Ureter (tissue), 1 donor: ENCODE data around the gene FAR2. TPM values are rescaled to one million over a fixed set of nuclear protein-coding genes. Genes with fewer than 3 reads are reported as not detected.
"Not testable (repeated sequence)": the region's sequence is repeated elsewhere in the genome, so short reads cannot be mapped to it uniquely, and the experiment has no call there.

ENCODE experiments used
- DNase-seq: peaks from one replicate; pipeline ENCODE4 v3.0.0-alpha.2; 2020; ENCODE audit warnings: low spot score
- total RNA-seq: library from RNA; stranded (reverse); gene quantifications from one replicate; pipeline ENCODE4 v1.2.4, GENCODE V29; 2023
- donor health status: DM: yes; HTN: yes; CAD: no.

The FAR2 gene
- total RNA-seq, 1 donor from 2014 or later, result 10.1 TPM

DNA sequence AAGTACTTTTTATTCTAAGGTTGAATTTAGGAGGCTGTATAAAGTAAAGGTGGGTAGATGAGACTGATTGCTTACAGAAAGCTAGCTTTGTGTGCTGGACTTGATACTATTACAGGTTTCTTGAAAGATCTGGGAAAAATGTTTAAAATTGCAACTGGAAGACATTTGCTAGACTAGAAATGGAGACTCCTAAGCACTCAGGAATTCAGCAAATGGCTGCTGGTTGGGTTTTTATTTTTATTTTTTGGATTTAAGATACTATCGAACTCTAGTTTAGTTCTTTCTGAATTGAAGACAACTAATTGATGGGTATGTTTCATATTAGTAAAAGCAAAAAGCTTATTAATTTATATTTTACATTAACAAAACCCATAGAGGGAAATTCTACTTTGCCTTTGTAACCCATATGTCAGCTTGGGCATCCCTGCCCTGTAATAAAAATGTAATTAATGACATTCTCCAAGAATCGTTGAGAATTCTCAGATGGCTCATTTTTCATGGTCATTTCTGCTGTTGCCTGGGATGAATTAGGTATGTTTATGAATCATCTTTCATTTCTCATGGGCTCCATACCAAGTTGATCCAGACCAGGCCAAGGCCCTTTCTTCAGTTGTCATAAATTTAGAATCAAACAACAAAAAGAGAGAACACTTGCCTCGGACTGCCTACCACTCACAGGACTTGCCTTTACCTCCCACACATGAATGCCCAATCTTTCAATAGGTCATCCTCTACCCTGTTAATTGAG lies 129.8 kb downstream of the FAR2 start:
- no peak for DNase-seq

DNA sequence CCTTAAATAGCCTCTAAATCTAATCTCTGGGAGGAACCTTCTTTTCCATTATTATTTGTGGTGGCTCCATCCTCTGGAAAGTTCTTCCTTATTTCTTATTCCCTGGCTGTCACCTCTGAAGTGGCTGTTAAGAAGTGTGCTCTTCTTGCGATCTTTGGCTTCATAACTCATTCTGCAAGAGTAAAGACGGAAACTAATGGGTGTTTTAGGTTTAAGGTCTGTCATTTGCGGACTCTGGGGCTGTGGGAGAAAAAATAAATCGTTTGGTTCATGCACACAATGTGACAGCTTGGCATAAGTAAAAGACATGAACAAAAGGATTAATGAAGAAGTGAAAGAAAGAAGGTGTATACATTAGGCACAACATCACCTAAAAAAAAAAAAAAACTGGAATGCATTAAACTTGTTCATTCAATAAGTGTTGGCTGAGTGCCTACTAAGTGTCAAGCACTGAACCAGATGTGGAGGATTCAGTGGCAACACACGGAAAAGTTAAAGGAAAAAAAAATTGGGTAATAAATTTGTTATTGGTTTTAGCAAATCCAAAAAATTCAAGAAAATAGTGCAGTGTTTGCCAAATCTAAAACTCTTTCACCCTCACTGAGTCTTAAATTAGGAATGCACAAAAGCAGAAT lies 132.4 kb downstream of the FAR2 start:
- DNase-seq, result no peak

DNA sequence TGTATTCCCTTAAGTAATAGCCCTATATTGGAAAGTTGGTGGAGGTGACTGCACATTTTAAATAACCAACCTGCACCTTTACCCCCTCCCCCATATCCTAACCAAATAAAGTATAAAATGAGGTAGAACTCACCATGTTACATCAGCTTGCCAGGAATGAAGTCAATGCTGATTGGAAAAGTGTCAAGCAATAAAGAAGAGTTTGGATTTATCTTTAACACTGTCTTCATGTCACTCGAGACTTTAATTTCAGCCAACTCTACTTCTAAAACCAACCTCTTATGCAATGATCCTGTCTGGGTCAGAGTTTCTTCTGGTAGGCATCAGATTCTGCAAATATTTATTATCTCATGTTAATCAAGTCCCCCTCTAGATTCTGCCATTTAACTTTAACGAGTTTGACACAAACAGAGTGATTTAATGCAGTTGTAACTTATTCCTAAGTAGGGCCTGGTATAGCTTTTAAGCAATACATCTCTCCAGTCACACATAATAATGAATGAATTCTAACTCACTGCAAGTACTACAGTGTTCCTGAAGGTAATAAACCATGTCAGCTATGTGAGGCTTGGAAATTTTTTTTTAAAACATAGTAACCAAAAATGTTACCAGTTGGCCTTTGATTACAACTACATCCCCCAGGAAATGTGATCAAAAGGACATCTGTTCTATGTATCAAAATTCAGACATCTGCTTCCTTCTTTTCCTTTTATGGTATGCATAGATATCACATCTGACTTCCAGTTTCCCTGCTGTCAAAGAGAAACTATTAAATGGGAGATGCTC lies 133.1 kb downstream of the FAR2 start:
- DNase-seq, result no peak

DNA sequence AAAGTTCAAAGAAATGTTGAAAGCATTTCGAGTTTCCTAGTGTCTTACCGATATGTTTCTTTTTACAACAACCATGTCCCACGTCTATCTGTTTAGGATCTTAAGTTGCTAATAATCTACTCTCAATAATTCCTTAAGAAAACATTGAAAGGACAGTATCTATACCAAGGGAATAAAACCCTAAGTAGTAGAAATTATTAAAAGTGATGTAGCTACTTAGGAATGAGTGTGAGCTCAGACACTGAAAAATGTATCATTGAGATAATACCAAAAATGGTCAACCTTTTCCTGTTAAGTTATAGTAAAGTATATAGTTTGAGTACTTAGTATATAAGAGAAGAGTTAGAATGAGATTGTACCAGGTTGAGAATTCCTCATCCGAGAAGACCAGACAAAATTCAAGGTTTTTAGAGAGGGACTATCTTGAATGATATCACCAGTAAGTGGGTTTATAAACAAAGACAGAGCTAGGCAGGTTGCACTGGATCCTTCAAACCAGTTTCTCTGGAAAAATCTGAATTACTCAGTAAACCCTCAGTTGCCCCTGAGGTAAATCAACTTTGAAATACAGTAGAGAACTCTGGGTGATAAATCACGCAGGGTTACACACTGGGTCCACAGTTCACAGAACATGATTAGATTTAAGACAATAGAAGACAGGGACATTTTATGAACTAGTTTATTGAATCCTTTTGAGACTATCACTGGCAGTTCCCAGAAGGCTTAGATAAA lies 135.1 kb downstream of the FAR2 start:
- no peak for DNase-seq

DNA sequence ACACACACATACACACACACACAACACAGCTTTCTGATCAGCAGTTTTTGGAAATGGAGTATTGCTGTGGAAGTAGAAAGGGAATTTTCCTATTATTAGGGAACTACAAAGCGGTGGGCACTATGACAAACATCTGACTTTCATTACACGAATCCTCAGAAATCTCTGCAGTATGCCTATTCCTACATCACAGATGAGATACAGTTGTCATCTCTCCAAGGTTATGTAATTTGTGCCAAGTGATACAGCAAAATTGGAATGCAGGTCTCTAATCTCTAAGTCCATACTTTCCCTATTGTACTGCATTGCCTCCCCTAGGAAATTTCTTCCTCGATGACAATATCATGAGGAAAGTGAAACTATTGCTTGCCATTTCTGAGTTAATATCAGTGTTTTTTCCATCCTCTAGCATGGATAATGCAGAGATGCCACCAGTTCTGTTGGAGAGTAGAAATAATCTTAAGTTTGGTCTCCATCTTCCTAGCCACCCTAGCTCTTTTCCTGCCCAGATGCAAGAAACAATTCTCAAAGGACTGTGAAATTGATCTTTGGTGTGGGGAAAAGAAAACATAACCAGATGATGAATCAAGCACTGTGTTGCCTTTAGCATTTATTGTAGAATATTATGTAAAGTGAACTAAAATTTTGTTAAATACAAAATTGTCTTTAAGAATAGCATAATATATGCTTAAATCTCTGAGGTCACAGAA lies 137.2 kb downstream of the FAR2 start:
- DNase-seq, result no peak

DNA sequence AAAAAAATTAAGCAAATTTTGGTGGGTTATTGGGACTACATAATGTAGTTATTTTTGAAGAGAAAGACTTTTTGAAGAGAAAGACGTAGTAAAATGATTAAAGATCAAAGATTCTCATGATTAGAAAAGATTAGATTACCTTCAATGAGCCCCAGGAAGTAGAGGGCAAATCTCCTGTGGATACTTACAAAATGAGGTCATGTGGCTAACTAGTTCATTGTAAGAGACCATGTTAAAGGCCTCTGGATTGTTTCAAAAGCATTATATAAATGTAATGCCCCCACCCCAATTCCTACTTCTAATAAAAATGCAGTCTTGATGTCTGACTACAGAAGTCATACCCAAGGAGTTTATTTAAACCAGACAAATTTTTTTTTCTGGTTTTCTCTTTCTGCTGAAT lies 138.5 kb downstream of the FAR2 start:
- no peak for DNase-seq

DNA sequence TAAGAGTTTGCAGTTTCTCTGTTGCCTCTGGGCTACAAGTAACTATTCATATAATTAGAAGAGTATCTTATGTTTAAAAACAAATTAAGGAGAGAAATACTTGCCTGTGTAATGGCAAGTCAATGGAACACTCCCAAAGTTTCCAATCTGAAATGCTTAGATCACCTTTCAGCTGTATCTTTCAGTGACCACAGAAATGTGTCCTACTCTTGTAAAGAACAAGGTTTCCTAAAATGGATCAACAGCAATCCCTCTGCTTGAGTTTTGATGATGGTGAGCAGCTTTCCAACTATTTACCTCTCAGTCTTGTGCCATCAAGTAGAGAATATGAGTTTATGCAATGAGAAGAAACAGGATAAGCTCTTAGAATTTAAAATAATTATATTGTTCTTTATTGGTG lies 139.0 kb downstream of the FAR2 start:
- DNase-seq, result no peak

DNA sequence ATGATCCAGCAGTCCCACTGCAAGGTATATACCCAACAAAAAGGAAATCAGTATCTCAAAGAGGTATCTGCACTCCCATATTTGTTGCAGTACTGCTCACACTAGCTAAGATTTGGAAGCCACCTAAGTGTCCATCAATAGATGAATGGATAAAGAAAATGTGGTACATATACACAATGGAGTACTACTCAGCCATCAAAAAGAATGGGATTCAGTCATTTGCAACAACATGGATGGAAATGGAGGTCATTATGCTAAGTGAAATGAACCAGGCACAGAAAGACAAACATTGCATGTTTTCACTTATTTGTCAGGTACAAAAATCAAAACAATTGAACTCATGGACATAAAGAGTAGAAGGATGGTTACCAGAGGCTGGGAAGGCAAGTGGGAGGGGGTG lies 141.4 kb downstream of the FAR2 start:
- not testable (repeated sequence) for DNase-seq

DNA sequence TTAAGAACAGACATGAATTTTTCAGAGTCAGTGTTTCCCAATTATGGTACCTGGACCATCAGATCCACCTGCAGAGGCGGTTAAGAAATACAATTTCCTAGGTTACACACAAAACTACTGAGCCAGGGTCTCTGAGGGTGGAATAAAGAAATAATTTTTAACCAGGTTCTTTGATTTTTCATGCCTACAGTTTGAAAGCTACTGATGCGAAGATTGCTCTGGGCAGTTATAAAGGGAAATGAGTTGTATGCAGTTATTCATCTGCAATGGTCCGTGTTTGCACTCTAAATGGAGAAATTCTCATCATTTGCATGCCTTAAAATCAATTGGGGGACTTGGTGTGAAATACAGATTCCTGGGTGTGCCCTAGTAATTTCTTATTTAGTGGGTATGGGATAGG lies 142.1 kb downstream of the FAR2 start:
- no peak for DNase-seq

DNA sequence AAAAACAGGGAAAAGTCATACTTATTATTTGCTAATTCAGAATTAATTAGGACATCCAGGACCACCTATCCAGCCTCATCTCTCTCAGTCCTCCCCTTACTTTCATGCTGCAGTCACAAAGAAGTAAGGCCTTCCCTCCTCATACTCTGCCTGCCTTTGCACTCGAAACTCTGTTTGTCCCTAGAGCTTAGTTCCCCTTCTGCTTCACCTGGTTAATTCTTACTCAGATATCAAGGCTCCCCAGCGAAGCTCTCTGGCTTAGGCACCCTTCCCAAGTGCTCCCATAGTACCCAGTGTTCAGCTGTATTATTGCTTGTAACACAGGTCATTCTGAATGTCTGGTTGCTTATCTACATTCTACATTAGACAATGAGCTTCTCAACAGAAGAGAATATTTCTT lies 150.6 kb downstream of the FAR2 start:
- no peak for DNase-seq

DNA sequence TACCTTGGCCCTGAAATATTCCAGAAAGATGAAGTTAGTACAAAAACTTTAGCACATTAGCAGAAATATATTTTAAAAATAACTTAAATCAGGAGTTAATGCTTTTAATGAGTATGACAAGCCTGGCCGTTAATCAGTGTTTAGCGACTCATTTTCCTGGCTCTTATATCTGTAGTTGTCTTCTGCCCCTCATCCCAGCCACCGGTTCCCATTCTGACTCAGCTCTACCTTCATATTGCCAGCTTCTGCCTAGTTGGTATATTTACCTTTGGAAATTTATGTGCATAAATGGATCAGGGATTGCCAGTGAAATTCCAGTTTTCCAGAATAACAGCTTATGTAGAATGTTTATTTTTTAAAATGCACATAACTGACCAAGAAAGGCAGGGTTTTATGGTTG lies 152.0 kb downstream of the FAR2 start:
- no peak for DNase-seq

DNA sequence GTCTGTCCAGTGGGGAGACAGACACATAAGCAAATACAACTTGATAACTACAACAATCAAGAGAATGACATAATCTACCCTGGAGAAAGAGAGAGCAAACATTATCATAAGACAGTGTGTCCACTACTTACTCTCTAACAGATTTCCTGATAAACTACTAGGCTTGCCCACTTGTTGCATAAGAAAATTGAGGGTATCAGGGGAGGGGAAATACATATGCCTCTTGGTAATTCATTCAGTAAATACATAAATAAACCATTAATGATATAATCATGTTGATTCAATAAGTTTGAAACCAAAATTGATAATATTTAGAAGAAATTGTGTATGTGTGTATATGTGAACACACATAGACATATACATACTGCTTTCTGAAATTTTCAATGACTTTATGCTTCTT lies 155.3 kb downstream of the FAR2 start:
- no peak for DNase-seq

DNA sequence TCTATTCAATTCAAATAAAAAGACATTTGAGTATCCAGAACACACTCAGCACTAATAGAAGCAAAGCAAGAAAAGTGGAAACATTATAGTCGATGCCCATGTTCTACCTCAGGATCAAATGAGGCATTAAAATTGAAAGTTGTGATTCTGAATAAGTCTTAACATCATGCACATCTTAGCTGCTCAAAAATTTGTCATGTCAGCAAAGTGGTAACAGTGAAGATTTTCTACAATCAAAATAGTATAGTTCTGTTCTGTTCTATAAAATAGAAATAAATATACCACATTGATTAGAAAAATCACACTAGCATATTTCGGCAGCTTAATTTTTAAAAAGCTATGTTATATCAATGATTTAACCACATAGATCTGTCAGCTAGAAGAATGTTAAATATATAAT lies 157.2 kb downstream of the FAR2 start:
- DNase-seq, result no peak

DNA sequence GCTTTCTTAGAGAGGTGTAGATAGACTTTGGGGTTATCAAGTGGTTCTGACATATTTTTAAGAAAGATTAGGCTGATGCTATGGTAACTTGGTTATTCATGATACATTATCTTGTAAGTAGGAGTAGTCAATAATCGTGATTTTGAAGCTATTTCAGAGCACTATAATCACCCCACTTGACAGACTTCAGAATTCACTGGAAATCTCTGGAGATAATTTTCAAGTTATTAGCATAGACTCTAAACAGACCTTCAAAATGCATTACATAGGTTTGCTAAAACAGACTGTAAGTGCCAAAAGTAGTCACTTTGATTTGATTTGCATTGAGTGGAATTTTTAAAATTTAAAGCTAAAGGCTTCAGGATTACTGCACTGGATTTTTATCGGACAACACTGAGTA lies 157.6 kb downstream of the FAR2 start:
- DNase-seq, result no peak

DNA sequence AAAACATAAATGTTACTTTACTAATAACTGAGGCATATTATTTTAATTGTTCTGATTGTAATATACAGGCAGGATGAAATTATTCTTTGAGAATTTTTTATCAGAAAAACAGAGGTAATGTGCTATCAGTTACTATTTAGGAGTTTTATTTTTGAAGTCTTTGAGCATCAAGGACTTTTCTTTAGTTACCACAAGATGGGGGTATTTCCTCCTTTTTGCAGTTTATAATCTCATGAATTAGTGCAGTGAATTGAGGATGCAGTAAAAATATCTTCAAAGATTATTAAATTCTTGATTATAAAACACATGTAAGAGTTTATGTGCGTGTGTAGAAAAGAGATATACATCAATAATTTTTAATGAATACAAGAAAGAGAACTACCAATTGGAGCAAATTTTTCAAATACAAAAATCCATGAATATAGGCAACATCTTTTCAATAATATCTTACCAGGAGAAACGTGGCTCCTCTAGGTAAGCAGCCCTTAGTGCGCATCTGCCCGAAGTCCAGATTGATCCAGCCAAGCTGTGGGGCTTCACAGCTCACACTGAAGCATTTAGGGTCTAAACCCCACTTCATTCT lies 160.3 kb downstream of the FAR2 start:
- DNase-seq, result no peak

DNA sequence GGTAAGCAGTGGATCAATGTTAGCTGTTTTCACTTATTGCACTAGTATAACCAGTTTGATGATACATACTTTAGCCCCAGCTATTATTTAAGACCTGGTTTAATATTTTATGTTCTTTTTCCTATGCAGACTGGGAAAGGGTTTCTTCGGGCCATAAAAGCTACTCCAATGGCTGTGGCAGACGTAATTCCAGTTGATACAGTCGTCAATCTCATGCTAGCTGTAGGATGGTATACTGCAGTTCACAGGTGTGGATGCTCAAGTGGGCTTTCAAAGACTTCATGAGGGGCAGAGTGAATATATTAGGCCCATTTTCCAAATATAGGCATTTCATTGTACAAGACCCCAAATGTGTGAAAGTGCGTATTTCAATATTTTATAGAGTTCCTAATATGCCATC lies 161.8 kb downstream of the FAR2 start:
- DNase-seq, result no peak

DNA sequence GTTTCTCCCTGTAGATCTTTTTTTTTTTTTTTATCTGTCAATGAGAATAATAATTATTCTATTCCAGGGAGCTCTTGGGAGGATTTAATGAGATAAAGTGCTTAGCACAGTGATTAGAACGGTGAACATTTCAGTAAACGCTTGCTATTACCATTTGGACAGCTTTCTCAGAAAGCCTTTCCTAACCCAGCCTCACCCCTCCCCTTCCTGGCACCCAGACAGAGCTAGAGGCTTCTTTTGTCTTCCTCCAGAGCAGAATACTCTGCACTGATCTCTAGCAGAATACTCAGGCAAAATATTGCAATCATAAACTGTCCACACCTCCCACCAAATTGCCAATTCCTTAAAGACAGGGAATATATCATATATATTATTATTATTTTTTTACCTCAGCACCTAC lies 165.3 kb downstream of the FAR2 start:
- DNase-seq, result no peak

DNA sequence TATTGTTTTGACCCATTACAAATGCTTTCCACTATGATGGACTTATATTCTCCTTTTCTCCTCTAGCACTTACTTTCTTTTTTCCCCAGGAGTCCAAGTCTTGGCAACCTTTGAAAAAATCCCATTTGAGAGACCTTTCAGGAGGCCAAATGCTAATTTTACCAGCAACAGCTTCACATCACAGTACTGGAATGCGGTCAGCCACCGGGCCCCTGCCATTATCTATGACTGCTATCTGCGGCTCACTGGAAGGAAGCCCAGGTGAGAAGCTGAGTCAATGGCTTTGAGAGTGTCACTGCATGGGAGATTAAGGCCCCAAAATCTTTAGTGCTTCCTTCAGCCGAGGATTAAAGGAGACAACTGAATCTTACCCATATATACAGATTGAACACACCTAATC lies 167.7 kb downstream of the FAR2 start:
- DNase-seq, result no peak

DNA sequence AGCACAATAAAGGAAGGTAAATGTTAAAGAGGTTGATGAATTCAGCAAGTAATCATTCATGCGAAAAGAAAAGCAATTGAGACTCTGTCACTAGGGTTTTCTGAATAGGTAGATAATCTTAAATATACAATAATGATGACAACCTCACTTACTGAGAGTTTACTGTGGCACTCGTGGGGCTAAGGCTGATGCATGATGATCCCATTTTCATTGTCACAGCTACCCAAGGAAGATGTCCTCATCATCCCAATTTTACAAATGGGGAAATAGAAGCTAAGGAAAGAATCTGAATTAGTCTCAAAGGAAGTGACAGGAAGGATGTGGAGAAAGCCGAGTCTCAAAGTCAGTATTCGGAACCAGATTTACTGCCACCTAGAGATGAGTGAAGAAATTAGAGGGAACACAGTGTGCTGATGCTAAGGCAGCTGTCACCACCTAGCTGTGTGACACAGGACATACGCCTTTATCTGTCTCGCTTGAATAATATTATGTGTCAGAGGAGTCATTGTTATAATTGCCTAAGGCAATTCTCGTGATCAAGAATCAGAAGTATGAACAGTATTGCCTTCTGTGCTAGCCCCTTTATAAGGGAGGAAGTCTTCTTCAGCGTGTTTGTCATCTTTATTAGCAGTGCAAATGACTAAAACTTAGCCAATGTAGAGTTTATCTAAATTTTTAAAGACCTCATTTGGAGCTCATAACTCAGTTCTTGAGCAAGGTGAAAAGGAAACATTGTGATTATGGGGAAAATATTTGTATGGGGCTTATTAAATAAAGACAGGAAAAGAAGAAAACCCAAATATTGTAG lies 168.7 kb downstream of the FAR2 start:
- DNase-seq, result peak; percentile 47

DNA sequence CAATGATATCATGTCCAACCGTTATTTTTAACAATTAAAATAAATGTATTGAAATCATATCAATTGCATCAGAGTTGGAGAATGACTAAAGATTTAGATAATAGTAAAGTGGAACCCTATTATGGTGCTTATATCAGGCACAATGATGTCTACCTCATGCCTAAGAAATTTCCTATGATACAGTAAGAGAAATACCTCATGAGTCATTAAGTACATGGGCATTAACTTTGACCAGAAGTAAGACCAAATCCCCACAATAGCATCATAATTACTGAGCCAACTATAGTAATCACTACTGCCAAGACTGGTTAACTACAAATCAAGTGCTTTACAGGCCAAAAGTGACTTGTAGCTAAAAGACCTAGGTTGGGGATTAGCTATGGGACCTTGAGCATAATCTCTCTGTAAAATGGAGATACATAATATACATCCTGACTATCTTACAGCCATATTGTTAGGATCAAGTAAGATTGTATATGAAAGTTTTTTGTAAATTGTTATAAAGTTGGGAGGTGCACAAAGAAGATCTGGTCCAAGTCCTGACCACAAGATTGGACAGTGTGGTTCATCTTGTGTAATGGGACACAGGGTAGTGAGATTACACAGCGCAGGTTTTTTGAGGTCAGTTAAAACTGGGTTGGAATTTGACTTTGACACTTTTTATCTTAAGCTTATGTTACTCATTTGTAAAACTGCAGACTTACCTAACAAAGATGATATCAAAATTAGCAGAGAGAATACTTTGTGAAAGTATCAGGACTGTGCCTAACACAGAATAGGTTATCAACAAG lies 171.4 kb downstream of the FAR2 start:
- DNase-seq, result no peak
